Stimulated activated CD4-positive, alpha-beta T cell treated with anti-CD3 and anti-CD28 coated beads, TNF-alpha, amount 100 ng/mL, for 24 hours (primary cell): ENCODE results near the gene FBLN1.

Source experiments
- DNase-seq, 3 experiments: peaks; one replicate each; pipeline ENCODE4 v3.0.0-alpha.2; 2020; ENCODE audit warnings: low read depth in 3 of 3

The FBLN1 gene

DNA sequence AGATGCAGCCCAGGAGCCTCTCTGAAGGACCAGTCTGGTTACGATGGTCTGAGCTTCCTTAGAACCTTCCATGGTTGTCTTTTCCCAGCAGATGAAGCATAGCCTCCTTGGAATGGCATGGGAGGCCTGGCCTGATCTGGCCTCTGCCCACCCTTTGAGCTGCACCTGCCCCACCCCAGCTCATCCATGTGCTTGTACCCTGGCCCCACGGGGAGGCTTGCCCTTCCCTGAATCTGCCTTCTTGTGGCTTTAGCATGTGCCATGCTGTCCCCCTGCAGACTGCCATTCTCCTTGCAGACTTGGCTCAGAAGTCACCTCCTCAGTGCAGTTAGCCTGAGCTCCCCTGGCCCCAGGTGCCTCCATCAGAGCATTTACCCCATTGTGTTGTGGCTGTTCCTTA lies 62.5 kb downstream of the FBLN1 start:
- no peak for DNase-seq

DNA sequence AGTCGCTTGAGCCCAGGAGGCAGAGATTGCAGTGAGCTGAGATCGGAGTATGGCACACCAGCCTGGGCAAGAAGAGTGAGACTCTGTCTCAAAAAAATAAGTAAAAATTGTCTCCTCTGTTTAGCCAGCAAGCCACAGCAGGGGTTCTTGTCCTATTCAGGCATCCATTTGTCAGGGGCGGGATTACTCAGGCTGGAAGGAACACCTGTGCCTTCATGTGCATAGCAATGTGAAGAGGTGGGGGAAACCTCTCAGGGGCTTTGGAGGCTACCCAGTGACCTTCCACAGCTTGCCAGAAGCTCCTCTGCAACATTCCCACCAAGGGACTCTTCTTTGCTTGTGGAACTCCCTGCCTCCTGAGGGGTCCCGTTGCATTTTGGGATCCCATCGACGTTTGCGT lies 63.3 kb downstream of the FBLN1 start:
- no peak for DNase-seq

DNA sequence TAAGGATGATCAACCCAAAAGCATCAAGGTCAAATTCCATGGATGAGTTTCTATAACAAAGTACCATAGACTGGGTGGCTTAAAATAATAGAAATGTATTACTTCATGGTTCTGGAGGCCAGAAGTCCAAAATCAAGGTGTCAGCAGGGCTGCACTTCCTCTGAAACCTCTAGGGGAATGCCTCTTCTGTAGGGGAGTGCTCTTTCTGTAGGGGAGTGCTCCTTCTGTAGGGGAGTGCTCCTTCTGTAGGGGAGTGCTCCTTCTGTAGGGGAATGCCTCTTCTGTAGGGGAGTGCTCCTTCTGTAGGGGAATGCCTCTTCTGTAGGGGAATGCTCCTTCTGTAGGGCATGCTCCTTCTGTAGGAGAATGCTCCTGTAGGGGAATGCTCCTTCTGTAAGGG lies 65.5 kb downstream of the FBLN1 start:
- no peak for DNase-seq

DNA sequence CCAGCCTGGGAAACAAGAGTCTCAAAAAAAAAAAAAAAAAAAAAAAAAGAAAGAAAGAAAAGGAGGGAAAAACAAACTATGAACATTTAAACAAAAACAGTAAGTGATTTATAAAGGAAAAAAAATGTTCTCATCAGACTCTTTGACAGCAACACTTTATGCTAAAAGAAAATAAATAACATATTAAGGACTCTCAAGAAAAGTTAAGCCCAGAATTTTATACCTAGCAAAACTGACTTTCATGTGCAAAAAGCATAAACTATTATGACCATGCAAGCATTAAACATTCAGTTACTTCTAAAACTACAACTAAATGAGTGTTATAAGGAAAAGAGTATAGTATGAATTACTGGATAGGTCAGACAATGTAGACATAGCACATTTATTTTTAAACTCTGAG lies 68.4 kb downstream of the FBLN1 start:
- DNase-seq = no peak

- DNase-seq = no peak
Observed at GRCh38 chr22:45572444-45572843, 69.8 kb downstream of the FBLN1 start.

GRCh38 chr22:45574069-45574703 lies 71.5 kb downstream of the FBLN1 start:
- DNase-seq = no peak

- DNase-seq = no peak
Observed at GRCh38 chr22:45575173-45575572, 72.5 kb downstream of the FBLN1 start.

- DNase-seq = no peak
Observed at GRCh38 chr22:45575607-45576272, 73.1 kb downstream of the FBLN1 start.

DNA sequence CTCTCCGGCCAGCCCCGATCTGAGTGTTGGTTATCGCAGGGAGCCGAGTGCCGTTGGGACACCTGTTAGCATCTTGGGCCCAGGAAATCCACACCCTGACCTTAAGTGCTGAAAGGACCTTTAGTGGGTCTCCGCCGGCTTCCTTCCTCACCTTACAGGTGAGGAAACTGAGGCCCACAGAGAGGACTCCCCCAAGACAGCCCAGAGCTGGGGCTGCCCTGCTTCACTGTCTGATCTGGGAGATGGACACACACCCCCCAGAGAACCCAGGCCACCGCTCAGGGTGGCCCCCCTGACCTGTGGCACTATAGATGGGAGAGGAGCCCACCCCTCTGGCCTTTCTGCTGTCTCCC lies 73.6 kb downstream of the FBLN1 start:
- DNase-seq = no peak

DNA sequence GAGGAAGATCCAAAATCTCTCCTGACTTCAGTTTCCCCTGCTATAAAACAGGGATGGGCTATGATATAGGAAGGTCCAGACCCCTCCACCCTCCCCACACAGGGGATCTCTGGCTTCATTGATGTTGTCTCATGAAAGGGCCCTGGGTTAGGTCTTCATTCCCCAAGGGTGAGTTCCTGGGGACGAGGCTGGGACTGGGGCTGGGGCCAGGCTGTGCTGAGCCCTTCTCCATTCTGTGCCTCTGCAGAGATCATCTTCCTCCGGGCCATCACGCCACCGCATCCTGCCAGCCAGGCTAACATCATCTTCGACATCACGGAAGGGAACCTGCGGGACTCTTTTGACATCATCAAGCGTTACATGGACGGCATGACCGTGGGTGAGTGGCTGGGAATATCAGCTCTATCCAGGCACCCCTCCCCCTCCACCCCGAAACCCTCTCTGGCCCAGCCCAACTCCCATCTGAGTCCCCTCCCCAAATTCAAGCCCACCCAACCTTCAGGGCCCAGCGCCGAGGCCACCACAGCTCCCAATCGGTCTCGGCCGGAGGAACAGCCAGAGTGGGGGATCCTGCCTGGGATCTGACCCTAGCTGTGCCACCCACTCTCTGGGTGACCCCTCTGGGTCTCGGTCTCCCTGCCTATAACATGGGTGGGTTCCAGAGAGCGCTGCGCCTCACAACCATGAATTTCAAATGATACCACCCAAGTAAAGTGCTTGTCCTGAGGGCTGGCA lies 74.2 kb downstream of the FBLN1 start:
- no peak for DNase-seq

DNA sequence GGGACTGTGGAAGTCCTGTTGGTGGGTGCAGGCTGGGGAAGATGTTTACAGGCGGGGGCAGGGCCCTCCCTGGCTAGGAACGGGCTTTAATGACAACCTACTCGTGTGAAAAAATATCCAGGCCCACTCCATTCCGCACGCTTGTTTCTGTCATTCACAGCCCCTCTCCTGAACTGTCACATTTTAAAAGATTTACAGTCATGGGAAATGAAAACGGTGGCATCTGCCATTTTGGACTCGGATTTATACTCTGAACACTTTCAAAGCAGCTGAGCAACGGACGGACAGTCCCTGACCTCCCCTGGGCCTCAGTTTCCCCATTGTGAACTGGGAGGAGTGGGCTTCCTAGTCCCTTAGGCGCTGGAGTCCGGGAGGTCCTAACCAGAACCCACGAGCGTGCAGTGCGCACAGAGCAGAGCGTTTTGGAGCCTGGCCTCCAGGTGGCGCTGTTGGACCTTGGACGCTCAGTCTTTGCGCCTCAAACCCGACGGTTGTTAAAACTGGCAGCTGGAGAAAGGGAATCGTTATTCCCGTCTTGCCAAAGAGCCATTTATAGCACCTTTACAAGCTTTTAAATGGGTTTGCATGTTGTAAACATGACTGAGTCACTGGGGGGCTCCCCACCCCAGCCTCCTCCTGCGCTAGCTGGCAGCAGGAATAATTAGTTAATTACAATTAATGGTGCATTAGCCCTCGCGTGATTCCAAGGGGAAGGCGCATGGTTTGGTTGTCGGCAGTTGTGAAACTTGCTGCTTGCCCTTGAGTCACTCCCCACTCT lies 75.3 kb downstream of the FBLN1 start:
- DNase-seq = peak; percentile 57 to 75 (median 62)

DNA sequence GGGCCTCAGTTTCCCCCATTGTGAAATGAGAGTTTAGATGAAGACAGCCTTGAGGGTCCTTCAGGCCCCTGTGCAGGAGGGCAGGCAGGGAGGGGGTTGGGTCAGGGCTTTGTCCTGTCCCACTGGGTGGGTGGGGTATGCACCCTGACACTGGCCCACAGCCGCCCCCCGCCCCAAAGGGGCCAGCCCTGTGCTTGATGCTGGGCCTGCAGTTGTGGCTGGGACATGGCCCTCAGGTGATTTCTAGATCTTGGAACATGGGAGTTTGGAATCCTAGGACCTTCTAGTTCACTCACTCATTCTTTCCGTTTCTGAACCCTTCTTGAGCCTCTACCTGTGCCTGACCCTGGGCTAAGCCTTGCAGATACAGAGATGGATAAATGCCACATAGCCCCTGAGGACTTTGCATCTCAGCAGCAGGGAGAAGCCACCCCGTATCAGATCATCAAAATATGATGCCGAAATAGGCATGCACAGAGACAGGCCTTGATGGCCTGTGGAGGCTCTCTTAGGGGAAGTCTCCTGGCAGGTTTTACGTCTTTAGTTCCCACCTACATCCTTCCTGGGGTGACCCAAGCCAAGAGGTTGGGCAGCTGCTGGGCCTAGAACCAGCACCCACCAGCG lies 76.0 kb downstream of the FBLN1 start:
- no peak for DNase-seq

GRCh38 chr22:45579306-45579705 lies 76.6 kb downstream of the FBLN1 start:
- no peak for DNase-seq

- no peak for DNase-seq
Observed at GRCh38 chr22:45579806-45580725, 77.4 kb downstream of the FBLN1 start.

DNA sequence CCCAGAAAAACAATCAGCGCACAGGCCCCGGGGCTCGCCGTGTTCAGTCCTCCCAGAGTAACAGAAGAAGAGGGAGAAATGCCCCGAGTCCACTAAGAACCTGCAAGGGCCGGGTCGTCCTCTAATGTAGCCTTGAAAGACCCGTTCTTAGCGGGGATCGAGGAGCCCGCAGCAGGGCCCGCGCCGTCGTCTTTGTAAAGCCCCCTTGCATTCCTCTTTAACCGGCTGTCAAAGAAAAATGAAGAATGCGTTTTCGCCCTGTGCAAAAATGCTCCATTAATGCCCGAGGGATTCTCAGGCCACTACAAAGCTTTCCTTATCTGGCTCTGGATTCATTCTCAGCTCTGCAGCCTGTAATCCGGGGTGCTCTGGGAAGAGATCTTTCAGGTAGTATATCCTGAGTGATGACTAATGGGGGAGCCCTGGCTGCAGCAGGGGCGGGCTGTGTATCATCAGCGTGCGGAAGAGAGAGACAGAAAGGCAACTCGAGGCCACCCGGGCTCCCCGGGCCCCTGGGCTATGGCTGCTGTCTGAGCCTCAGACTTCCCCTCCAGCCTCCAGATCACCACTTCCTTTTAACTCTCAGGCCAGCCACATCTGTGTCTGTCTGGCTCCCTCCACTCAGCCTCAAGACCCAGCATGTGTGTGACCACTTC lies 78.2 kb downstream of the FBLN1 start:
- DNase-seq = no peak

- DNase-seq = no peak
Observed at GRCh38 chr22:45581549-45582080, 78.9 kb downstream of the FBLN1 start.

- no peak for DNase-seq
Observed at GRCh38 chr22:45582236-45582954, 79.7 kb downstream of the FBLN1 start.

DNA sequence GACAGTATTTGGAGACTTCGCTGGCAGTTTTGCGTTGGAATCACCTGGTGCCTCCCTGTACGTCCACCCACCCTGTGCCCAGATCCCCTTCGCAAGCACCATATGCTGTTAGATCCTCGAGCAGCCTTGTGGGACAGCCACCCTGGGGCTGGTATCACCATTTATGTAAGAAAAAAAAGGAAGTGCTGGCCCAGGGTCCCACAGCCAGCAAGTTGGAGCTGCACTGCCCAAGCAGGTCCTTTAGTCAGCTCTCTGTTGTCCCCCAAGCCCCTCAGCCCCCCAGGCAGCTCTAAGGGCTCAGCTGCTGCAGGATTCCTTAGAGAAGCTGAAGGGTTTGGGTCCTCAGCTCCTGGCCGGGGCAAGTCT lies 80.3 kb downstream of the FBLN1 start:
- DNase-seq = no peak

GRCh38 chr22:45583504-45583903 lies 80.8 kb downstream of the FBLN1 start:
- DNase-seq = no peak
